ENCODE measurements around the gene SLC15A1. TPM values are rescaled to one million over a fixed set of nuclear protein-coding genes. Genes with fewer than 3 reads are reported as not detected.

SLC15A1 gene
- total RNA-seq, 2 donors from 2014 or later, result not detected

DNA sequence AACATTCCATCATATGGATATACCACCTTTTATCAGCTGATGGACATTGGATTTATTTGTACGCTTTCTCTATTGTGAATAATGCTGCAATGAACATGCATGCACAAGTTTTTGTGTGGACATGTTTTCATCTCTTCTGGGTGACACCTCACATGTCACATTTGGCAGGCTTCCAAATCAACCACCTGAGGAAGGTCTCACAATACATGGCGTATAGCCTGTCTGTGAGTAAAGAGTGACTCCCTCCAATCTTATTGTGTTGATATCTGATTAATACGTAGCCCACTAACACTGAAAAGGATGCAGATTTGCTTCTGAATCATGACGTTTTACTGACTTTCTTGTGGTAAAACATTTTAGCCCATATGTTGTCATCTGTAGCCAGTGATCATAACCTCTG, 61.1 kb downstream of the SLC15A1 start:
- Mint-ChIP-seq H3K36me3 (no peaks in the 10 kb centered on the region), H3K9me3 (no peaks in the 10 kb centered on the region), H3K27ac (no peak overlapping the region), H3K4me1 (ENCODE audit: low read depth in 2 of 2) (no peaks in the 10 kb centered on the region), H3K27me3 (peaks cover 6 to 9% of the 10 kb centered on the region in 2 donors), H3K4me3 (no peak overlapping the region)
- no peak for DNase-seq (ENCODE audit: low spot score)
- no peak for ATAC-seq

DNA sequence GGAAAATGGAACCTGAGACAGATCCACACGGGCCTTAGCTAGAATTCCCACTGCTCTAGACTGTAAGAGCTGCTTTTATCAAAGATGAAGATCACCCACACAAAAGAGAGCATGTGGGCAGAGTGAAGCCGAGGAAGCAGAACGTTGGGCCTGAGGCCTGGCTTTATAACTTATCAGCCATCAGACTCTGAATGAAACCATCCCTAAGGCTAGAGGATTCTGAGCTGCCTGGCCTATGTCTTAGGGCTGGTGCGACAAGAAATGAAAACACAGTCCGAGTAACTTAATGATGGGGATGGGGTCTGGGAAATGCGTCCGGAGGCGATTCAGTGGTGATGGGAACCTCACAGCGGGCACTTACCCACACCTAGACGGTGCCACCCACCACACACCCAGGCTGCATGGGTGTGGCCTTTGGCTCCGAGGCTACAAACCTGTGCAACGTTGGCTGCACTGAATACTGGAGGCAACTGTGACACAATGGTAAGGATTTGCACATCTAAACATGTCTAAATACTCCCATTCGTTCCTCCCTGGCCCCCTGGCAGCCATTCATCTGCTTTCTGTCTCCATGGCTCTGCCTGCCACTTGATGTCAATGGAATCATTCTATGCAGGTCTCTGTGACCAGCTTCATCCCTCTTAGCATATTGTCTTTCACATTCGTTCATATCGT, 62.0 kb downstream of the SLC15A1 start:
- DNase-seq (ENCODE audit: low spot score) (no peak), ATAC-seq (no peak)
- H3K36me3 Mint-ChIP-seq, result no peaks in the 10 kb centered on the region
- no peak overlapping the region for H3K27ac Mint-ChIP-seq
- no peaks in the 10 kb centered on the region for H3K9me3 Mint-ChIP-seq
- no peak overlapping the region for H3K4me3 Mint-ChIP-seq
- peaks cover under 1 to 10% of the 10 kb centered on the region in 2 donors for H3K27me3 Mint-ChIP-seq
- H3K4me1 Mint-ChIP-seq (ENCODE audit: low read depth in 2 of 2), result no peaks in the 10 kb centered on the region

DNA sequence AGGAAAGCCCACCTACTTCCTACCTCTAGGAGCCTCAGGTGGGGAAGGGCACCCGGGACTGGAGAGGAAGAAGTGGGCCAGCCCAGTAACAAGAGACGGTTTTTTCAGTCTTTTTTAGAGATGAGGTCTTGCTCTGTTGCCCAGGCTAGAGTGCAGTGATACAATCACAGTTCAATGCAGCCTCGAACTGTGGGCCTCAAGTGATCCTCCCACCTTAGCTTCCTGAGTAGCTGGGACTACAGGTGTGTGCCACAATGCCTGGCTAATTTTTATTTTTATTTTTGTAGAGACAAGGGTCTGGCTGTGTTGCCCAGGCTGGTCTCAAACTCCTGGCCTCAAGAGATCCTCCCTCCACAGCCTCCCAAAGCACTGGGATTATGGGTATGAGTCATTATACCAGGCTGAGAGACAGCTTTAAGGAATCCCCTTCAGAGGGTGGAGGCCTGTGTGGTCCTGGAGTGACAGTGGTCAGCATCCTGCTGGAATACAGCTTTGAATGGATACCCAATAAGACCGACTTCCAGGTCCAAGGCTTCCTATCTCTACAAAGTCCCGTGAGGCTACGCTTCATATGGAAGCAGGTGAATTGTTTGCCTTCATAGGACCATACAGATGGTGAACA, 63.0 kb downstream of the SLC15A1 start:
- H3K27me3 Mint-ChIP-seq, result peaks cover 8 to 17% of the 10 kb centered on the region in 2 donors
- no peaks in the 10 kb centered on the region for H3K36me3 Mint-ChIP-seq
- ATAC-seq (peak in 1 of 2 donors; percentile 52), DNase-seq (ENCODE audit: low spot score) (no peak)
- no peak overlapping the region for H3K27ac Mint-ChIP-seq
- H3K4me3 Mint-ChIP-seq, result no peak overlapping the region
- H3K9me3 Mint-ChIP-seq, result no peaks in the 10 kb centered on the region
- H3K4me1 Mint-ChIP-seq (ENCODE audit: low read depth in 2 of 2), result no peaks in the 10 kb centered on the region

DNA sequence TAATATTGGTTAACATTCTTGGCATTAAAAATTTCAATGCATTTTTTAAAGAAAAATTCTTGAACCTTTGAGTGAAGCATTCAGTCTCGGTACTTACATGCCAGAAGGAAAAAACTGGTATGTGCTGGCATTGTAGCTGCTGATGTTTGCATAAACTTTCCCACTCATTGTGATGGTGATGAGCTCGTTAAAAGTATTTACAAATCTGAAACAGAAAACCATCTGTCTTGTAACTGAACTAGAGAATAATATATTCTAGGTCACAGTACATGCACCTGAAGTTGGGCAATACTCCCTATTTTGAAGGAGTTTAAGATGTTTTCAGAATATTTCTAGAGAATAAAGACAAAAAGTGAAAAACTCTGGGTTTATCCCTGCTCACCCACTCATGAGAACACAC, 64.1 kb downstream of the SLC15A1 start:
- Mint-ChIP-seq H3K4me1 (ENCODE audit: low read depth in 2 of 2) (no peaks in the 10 kb centered on the region), H3K27ac (no peak overlapping the region), H3K27me3 (peaks cover 12 to 16% of the 10 kb centered on the region in 2 donors), H3K4me3 (no peak overlapping the region), H3K36me3 (no peaks in the 10 kb centered on the region), H3K9me3 (no peaks in the 10 kb centered on the region)
- DNase-seq (ENCODE audit: low spot score), result no peak
- ATAC-seq, result no peak

DNA sequence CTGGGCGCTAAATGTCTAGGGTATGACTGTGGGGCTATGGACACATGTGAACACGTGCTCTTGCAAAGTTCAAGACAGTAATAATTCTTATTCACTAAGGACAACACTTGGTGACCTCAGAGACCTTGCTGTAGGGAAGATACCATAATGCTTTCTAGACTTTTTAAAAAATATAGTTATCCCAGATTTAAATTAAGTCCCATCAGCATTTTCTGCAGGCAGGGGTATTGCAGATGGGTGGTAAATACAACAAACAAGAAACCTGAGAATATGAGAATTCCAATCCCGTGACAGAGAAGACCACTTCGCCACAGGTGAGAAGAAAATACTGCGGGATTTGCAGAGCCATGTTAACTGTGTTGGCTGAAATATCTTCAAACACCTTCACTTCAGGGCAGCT, 65.2 kb downstream of the SLC15A1 start:
- no peaks in the 10 kb centered on the region for H3K4me1 Mint-ChIP-seq (ENCODE audit: low read depth in 2 of 2)
- no peaks in the 10 kb centered on the region for H3K9me3 Mint-ChIP-seq
- no peak overlapping the region for H3K27ac Mint-ChIP-seq
- ATAC-seq (no peak), DNase-seq (ENCODE audit: low spot score) (no peak)
- no peaks in the 10 kb centered on the region for H3K36me3 Mint-ChIP-seq
- H3K27me3 Mint-ChIP-seq, result peaks cover 16 to 17% of the 10 kb centered on the region in 2 donors
- H3K4me3 Mint-ChIP-seq, result no peak overlapping the region

DNA sequence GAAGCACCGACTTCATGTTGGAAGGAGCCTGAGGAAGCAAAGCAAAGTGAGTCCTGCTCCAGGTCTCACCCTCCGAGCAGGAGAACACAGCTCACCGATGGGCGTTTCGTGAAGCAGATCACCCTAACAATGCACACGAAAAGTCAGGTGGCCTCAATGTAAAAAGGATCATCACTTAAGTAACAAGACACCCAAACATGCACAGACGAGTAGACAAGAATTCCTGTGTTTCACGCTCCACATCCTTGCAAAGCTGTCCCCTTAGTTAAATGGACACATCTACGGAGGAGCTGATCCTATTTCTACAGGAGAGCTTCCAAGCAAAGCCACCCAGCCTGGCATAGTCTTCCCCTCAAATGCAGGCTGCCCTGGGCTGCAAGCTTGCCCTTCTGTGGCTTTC, 66.2 kb downstream of the SLC15A1 start:
- no peak overlapping the region for H3K4me3 Mint-ChIP-seq
- no peaks in the 10 kb centered on the region for H3K9me3 Mint-ChIP-seq
- DNase-seq (ENCODE audit: low spot score) (no peak), ATAC-seq (no peak)
- no peak overlapping the region for H3K27ac Mint-ChIP-seq
- no peaks in the 10 kb centered on the region for H3K4me1 Mint-ChIP-seq (ENCODE audit: low read depth in 2 of 2)
- peaks cover 16 to 17% of the 10 kb centered on the region in 2 donors for H3K27me3 Mint-ChIP-seq
- H3K36me3 Mint-ChIP-seq, result no peaks in the 10 kb centered on the region

DNA sequence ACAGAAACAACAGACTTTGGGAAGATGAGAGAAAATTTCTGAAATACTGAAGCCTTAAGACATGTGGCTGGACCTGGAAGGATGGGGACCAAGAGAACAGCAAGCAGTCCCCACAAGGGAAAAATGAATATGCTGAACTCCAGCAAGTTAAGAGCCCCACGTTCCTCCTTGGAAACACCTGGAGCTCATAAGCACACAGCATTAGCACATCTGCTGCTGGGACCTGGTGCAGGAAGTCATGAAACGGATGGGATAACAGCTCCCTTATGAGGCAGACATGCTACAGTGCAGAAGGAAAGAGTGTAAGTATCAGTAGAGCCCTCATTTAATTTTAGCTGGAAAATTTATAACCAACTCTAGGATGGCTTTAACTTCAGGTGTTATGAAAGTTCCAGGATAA, 67.3 kb downstream of the SLC15A1 start:
- ATAC-seq (no peak), DNase-seq (ENCODE audit: low spot score) (no peak)
- Mint-ChIP-seq H3K9me3 (no peaks in the 10 kb centered on the region), H3K27ac (no peak overlapping the region), H3K36me3 (no peaks in the 10 kb centered on the region), H3K4me3 (no peak overlapping the region), H3K4me1 (ENCODE audit: low read depth in 2 of 2) (no peaks in the 10 kb centered on the region), H3K27me3 (peaks cover 16 to 17% of the 10 kb centered on the region in 2 donors)

DNA sequence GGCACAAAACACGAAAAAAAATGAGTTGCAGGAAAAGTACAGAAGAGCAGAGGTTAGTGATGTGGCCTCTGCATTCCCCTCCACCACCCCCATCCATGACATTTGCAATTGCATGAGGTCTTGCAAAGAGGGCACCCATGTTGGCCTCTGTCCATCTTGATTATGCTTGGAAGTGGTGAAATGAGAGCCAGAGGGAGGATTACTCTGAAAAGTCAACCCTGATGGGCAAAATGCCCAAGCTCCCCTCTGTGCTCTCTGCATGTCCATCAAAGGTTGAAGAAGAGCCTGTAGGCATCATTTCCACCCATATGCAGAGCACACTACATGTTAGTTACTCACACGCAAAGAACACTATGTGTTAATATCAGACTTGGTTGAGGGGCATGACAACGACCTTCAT, 71.4 kb downstream of the SLC15A1 start:
- ATAC-seq, result no peak
- Mint-ChIP-seq H3K27ac (no peak overlapping the region), H3K4me3 (no peak overlapping the region), H3K36me3 (no peaks in the 10 kb centered on the region), H3K27me3 (peaks cover 13 to 16% of the 10 kb centered on the region in 2 donors), H3K4me1 (ENCODE audit: low read depth in 2 of 2) (no peaks in the 10 kb centered on the region), H3K9me3 (no peaks in the 10 kb centered on the region)
- DNase-seq (ENCODE audit: low spot score), result no peak

DNA sequence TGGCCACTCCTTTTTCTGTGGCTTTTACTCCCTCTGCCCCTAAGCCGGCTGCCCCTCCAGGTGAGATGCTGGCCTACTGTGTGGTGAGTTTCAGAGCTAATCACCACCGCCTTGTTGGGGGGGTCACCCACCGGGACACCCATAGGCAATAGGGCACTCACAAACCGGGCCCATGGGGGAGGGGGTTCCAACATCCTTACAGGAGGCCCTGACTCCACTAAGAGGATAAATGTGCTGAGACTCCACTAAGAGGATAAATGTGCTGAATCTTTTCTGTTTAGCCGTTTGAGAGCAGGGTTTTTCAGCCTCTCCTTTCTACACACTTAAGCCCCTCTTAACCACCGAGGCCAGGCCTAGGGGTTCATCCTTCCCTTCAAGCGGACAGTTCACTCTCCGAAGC, 73.7 kb downstream of the SLC15A1 start:
- Mint-ChIP-seq H3K27me3 (peaks cover 8 to 11% of the 10 kb centered on the region in 2 donors), H3K4me3 (no peak overlapping the region), H3K36me3 (no peaks in the 10 kb centered on the region), H3K4me1 (ENCODE audit: low read depth in 2 of 2) (peaks cover 2 to 3% of the 10 kb centered on the region in 2 donors), H3K9me3 (no peaks in the 10 kb centered on the region), H3K27ac (no peak overlapping the region)
- ATAC-seq, result no peak
- no peak for DNase-seq (ENCODE audit: low spot score)

DNA sequence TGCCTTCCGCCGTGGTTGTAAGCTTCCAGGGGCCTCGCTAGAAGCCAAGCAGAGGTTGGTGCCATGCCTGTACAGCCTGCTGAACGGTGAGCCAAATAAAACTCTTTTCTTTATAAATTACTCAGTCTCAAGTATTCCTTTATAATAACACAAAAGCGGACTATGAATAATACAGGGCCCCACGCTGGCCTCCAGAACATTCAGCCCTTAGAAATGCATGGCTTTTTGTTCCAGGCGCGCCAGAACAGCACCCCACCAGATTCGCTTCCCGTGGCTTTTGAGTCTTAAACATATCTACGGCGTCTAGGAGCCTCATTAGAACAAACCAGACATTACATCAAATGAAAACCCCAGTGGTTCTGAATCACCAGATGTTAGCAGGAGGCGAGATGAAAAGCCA, 75.1 kb downstream of the SLC15A1 start:
- no peak for DNase-seq (ENCODE audit: low spot score)
- Mint-ChIP-seq H3K27me3 (peaks cover 0 to 8% of the 10 kb centered on the region in 2 donors), H3K27ac (no peak overlapping the region), H3K4me3 (no peak overlapping the region), H3K4me1 (ENCODE audit: low read depth in 2 of 2) (peaks cover 4 to 8% of the 10 kb centered on the region in 2 donors), H3K9me3 (no peaks in the 10 kb centered on the region), H3K36me3 (no peaks in the 10 kb centered on the region)
- no peak for ATAC-seq

DNA sequence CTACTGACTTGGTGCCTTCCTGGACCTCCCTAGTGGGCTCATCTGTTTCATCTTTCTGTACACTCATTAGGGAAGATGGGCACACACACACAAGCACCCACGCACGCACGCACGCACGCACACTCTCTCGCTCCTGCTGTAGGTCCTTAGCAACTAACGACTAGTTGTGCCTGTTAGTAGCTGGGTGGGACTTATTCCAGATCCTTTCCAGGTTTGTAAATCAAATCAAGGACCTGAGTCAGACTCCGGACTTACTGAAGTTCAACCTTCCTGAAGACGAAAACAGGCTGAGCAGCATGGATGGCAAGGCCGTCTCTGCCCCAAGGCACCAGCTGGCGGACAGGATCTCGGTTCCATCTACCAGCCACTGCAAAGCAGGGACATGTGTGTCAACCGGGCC, 76.2 kb downstream of the SLC15A1 start:
- Mint-ChIP-seq H3K4me3 (no peak overlapping the region), H3K9me3 (no peaks in the 10 kb centered on the region), H3K27me3 (peaks cover 0 to 8% of the 10 kb centered on the region in 2 donors), H3K27ac (no peak overlapping the region), H3K4me1 (ENCODE audit: low read depth in 2 of 2) (peaks cover 4 to 8% of the 10 kb centered on the region in 2 donors), H3K36me3 (no peaks in the 10 kb centered on the region)
- DNase-seq (ENCODE audit: low spot score) (no peak), ATAC-seq (no peak)

DNA sequence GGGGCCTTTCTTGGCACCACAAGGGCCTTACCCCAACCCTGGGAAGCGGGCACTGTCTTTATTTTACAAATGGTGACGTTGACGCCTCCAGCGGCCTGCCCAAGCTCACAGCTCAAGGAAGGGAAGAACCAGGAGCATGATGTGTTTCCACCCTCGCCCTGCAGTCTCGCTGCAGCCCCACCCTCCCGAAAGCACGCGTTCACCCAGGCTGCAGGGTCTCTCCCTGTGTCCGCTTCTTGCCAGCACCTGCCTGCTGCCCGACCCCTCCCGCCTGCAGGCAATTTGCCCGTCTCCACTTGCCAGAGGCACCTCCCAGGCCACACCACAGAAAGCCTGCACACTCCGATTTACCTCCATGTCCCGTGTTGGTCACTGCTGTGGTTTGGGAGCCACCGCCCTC, 76.6 kb downstream of the SLC15A1 start:
- no peak overlapping the region for H3K4me3 Mint-ChIP-seq
- H3K27me3 Mint-ChIP-seq, result peaks cover 0 to 8% of the 10 kb centered on the region in 2 donors
- H3K27ac Mint-ChIP-seq, result no peak overlapping the region
- DNase-seq (ENCODE audit: low spot score) (no peak), ATAC-seq (no peak)
- peaks cover 4 to 8% of the 10 kb centered on the region in 2 donors for H3K4me1 Mint-ChIP-seq (ENCODE audit: low read depth in 2 of 2)
- H3K36me3 Mint-ChIP-seq, result no peaks in the 10 kb centered on the region
- H3K9me3 Mint-ChIP-seq, result no peaks in the 10 kb centered on the region

DNA sequence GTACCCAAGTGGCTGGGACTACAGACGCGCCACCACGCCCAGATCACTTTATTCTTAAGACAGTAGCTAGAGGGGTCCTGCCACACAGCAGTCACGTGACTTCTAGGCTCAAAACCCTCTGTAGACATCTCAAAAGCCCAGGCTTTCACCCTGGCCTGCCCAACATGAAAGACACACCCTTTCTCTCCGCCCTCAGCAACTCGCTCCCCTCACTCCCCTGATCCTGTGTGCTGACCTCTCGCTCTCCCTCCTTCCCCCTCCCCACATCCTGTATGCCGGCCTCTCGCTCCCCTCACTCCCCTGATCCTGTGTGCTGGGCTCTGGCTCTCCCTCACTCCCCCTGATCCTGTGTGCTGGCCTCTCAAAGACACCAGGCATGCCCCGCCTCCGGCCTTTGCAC, 77.4 kb downstream of the SLC15A1 start:
- Mint-ChIP-seq H3K27ac (no peak overlapping the region), H3K4me3 (no peak overlapping the region), H3K27me3 (peaks cover 0 to 8% of the 10 kb centered on the region in 2 donors), H3K36me3 (no peaks in the 10 kb centered on the region), H3K9me3 (no peaks in the 10 kb centered on the region), H3K4me1 (ENCODE audit: low read depth in 2 of 2) (peaks cover 4 to 8% of the 10 kb centered on the region in 2 donors)
- ATAC-seq (no peak), DNase-seq (ENCODE audit: low spot score) (no peak)

DNA sequence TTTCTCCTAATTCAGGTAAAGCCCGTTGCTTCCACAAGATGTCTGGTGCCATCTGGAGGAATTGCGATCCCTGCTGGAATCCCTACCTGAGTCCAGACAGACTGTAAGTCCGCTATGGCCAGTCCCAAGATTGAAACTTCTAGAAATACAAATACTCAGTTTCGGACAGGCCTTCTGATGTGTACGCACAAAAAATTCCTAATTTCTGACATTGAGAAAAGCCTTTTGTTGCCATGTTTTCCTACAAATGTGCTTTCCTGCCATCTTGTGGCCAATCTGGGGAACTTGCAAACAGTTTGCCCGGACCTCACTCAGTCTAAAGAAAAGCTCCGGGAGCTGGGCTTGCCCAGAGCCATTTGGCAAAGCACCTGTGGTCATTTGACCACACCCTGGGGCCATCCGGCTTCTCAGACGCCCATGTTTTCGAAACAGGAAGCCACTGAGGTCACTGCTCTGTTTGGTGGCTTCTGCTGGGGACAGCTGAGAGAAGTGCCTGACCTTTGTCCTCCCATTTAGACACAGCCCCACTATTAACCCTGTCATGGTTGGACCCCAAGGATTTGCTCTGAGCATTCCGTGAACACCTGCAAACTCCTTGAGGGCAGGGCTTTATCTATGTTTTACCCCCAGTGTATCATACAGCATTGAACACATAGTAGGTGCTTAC, 79.4 kb downstream of the SLC15A1 start:
- Mint-ChIP-seq H3K27ac (no peak overlapping the region), H3K27me3 (peaks cover 5 to 10% of the 10 kb centered on the region in 2 donors), H3K4me3 (no peak overlapping the region), H3K4me1 (ENCODE audit: low read depth in 2 of 2) (peaks cover 4 to 8% of the 10 kb centered on the region in 2 donors), H3K9me3 (no peaks in the 10 kb centered on the region), H3K36me3 (no peaks in the 10 kb centered on the region)
- peak; percentile 83 to 84 for ATAC-seq
- DNase-seq (ENCODE audit: low spot score), result no peak
